Erythroblast (primary cell): Measurements from ENCODE around the gene MAPK6.

Experiments used
- GATA1 ChIP-seq: IDR thresholded peaks from 2 replicates; pipeline ENCODE4 v1.6.1; 2011; ENCODE audit warnings: low read depth, mild to moderate bottlenecking, control low read depth, low read length, moderate library complexity
- POLR2A ChIP-seq: IDR thresholded peaks from 2 replicates; pipeline ENCODE4 v1.6.1; 2011; ENCODE audit warnings: mild to moderate bottlenecking, low read length

DNA sequence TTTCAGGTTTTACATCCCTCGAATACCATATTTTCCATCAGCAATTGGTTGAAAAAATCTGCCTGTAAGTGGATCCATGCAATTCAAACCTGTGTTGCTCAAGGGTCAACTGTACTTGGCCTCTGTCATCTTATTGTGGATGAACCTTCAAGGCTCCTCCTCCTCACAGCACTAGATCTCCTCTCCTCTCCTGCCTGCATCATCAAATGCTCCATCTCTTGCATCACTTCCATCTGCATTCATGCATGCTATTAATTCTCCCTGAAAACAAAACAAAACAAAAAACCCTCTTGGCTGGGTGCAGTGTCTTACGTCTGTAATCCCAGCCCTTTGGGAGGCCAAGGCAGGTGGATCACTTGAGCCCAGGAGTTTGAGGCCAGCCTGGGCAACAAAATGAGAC lies 83.4 kb downstream of the MAPK6 start:
- no peak for TF ChIP-seq POLR2A
- TF ChIP-seq GATA1 = no peak
